PC-3 (cell line): ENCODE measurements around the gene ATF6. TPM values are rescaled to one million over a fixed set of nuclear protein-coding genes. Genes with fewer than 3 reads are reported as not detected.

Experiments
- ATAC-seq: fragments of 200-7000 bp; cut with Tn5 transposase; 2 replicates; pipeline ENCODE4 v1.9.1; 2020; ENCODE audit warnings: mild to moderate bottlenecking, moderate library complexity
- BruUV-seq: library from RNA; stranded (reverse); fragments of 400-500 nt; replicated peaks from 2 replicates; lab custom pipeline; 2021; lab: Mats Ljungman, UMichigan
- CTCF ChIA-PET: fragments of 300-600 bp; sonication (Branson Sonifier 250); formaldehyde crosslinking; loops from one replicate; lab custom pipeline; 2022; ENCODE audit warnings: antibody characterized with exemption; lab: Charles Lee
- POLR2A ChIA-PET: fragments of 300-600 bp; sonication (Branson Sonifier 250); formaldehyde crosslinking; loops from one replicate; lab custom pipeline; 2022; ENCODE audit warnings: antibody characterized with exemption; ENCODE audit not compliant: unreplicated experiment; lab: Charles Lee
- DNase-seq: peaks from one replicate; pipeline ENCODE4 v3.0.0-alpha.2; 2015
- H2AFZ ChIP-seq: fragments of 300-600 bp; sonication (generic); 2 replicates; pipeline ENCODE4 v1.6.0; 2016; ENCODE audit warnings: antibody characterized with exemption, low read length
- H3F3A ChIP-seq: fragments of 300-600 bp; sonication (generic); one replicate; pipeline ENCODE4 v1.6.0; 2017; ENCODE audit warnings: antibody characterized with exemption, low read length, control low read depth, mild to moderate bottlenecking; ENCODE audit not compliant: unreplicated experiment
- H3K27ac ChIP-seq: fragments of 300-600 bp; sonication (generic); 2 replicates; pipeline ENCODE4 v1.5.1; 2016; ENCODE audit warnings: mild to moderate bottlenecking, low read length
- H3K27me3 ChIP-seq: fragments of 300-600 bp; sonication (generic); 2 replicates; pipeline ENCODE4 v1.6.1; 2016; ENCODE audit warnings: low read length, mixed read lengths
- H3K36me3 ChIP-seq: fragments of 300-600 bp; sonication (generic); 2 replicates; pipeline ENCODE4 v1.6.1; 2016; ENCODE audit warnings: low read depth, mixed run types, low read length, mixed read lengths
- H3K4me1 ChIP-seq: fragments of 300-600 bp; sonication (generic); 2 replicates; pipeline ENCODE4 v1.5.1; 2016; ENCODE audit warnings: low read length; ENCODE audit not compliant: insufficient read depth
- H3K4me2 ChIP-seq: fragments of 300-600 bp; sonication (generic); 2 replicates; pipeline ENCODE4 v1.6.0; 2016; ENCODE audit warnings: low read length
- H3K4me3 ChIP-seq: fragments of 300-600 bp; sonication (generic); 2 replicates; pipeline ENCODE4 v1.5.1; 2016; ENCODE audit warnings: mild to moderate bottlenecking, low read length, mixed read lengths
- H3K79me2 ChIP-seq: fragments of 300-600 bp; sonication (generic); 2 replicates; pipeline ENCODE4 v1.6.1; 2017; ENCODE audit warnings: low read length, mixed read lengths
- H3K9ac ChIP-seq: fragments of 300-600 bp; sonication (generic); 2 replicates; pipeline ENCODE4 v1.6.0; 2016; ENCODE audit warnings: mild to moderate bottlenecking, low read length
- H3K9me2 ChIP-seq: fragments of 300-600 bp; sonication (generic); replicated peaks from 2 replicates; pipeline ENCODE4 v1.6.1; 2016; ENCODE audit warnings: mixed run types, low read length, mixed read lengths
- H3K9me3 ChIP-seq: fragments of 300-600 bp; sonication (generic); 2 replicates; pipeline ENCODE4 v1.6.1; 2016; ENCODE audit warnings: low read length, mixed read lengths
- H4K20me1 ChIP-seq: fragments of 300-600 bp; sonication (generic); 2 replicates; pipeline ENCODE4 v1.6.1; 2016; ENCODE audit warnings: low read length, mixed read lengths
- EZH2 ChIP-seq: fragments of 300-600 bp; sonication (generic); IDR thresholded peaks from one replicate; pipeline ENCODE4 v1.6.1; 2017; ENCODE audit warnings: antibody characterized with exemption, mild to moderate bottlenecking, low read length; ENCODE audit not compliant: unreplicated experiment
- EZH2phosphoT487 ChIP-seq: fragments of 300-600 bp; sonication (generic); IDR thresholded peaks from 2 replicates; pipeline ENCODE4 v1.6.1; 2018; ENCODE audit warnings: mild to moderate bottlenecking, antibody characterized with exemption, low read length, borderline replicate concordance
- intact Hi-C: fragments of 100-400 bp; cut with micrococcal nuclease; formaldehyde crosslinking; loops from 2 replicates; pipeline ENCODE4 v1.9.0; 2023
- total RNA-seq: library from RNA; depleted of rRNA; stranded (reverse); fragments of >200 nt; gene quantifications from 2 replicates; pipeline ENCODE4 v1.2.3, GENCODE V29; 2014
- TF ChIP-seq, protein P1 (sequence below): fragments of 300-600 bp; sonication (generic); conservative IDR thresholded peaks from 2 replicates; pipeline ENCODE4 v1.5.1; 2017; ENCODE audit warnings: antibody characterized with exemption, low read depth, mild to moderate bottlenecking, low read length

The ATF6 gene
- total RNA-seq, 1 experiment from 2014 or later: 19.7 TPM

DNA sequence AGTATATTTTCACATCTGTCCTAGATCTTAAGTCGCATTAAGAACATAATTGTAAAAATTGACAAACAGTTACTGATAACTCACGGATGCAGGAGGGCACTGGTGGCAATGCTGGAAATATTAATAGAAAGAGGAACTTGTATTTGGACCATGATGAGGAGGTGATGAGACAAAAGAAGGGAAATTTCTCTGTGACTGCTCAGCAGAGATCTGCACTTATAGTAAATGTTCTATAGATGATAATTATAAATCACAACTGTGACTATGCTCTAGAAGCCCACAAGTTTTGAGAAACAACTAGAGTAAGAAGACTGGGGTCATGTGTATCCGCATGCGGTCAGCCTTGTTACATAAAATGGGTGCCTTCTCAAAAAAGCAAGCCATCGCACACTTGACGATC, 25.2 kb upstream of the ATF6 start:
- Histone ChIP-seq H3K9ac (no peak overlapping the region), H3K9me3 (no peaks in the 10 kb centered on the region), H3K4me3 (no peak overlapping the region), H3K9me2 (no peaks in the 10 kb centered on the region), H2AFZ (peak overlapping the region; percentile 71), H3F3A (no peaks in the 10 kb centered on the region), H3K27ac (no peak overlapping the region), H4K20me1 (no peaks in the 10 kb centered on the region), H3K27me3 (no peaks in the 10 kb centered on the region), H3K4me2 (no peak overlapping the region), H3K4me1 (peaks cover 34% of the 10 kb centered on the region), H3K36me3 (no peaks in the 10 kb centered on the region), H3K79me2 (no peaks in the 10 kb centered on the region)
- ChIA-PET CTCF (interaction anchor here (1.0 to 1.1 kb wide), 2 partner anchors 14 to 254 kb away, joined by 5 to 6 read pairs; no protein-coding TSS in a partner anchor), POLR2A (no interaction called here)
- TF ChIP-seq, protein P1, sequence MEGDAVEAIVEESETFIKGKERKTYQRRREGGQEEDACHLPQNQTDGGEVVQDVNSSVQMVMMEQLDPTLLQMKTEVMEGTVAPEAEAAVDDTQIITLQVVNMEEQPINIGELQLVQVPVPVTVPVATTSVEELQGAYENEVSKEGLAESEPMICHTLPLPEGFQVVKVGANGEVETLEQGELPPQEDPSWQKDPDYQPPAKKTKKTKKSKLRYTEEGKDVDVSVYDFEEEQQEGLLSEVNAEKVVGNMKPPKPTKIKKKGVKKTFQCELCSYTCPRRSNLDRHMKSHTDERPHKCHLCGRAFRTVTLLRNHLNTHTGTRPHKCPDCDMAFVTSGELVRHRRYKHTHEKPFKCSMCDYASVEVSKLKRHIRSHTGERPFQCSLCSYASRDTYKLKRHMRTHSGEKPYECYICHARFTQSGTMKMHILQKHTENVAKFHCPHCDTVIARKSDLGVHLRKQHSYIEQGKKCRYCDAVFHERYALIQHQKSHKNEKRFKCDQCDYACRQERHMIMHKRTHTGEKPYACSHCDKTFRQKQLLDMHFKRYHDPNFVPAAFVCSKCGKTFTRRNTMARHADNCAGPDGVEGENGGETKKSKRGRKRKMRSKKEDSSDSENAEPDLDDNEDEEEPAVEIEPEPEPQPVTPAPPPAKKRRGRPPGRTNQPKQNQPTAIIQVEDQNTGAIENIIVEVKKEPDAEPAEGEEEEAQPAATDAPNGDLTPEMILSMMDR: no peak
- TF ChIP-seq EZH2: no peak
- TF ChIP-seq EZH2phosphoT487: no peak
- DNase-seq (no peak), ATAC-seq (no peak)
- no TSS peak for BruUV-seq
- intact Hi-C loops: loop anchor here (1.0 to 10.0 kb wide), 4 partner anchors 175 to 556 kb away; no protein-coding TSS in a partner anchor

DNA sequence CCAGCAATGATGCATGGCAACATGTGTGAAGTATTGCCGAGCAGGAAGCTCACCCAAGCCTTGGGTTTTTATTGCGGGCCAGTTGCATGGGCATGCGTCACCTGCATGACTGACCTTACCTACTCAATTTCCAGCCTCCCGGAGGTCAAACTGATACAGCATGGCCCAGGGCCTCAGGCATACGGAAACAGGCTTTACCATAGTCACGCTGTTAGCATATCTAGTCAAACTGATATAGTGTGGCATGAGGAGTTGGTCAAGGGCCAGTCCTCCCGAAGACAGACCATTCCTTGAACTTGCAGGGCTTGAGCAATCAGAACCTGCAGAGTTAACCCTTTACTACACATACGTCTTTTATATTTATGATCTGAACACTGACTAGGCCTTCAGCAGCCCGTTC, 22.9 kb upstream of the ATF6 start:
- H3K9me3 ChIP-seq: no peaks in the 10 kb centered on the region
- H3K9me2 ChIP-seq: no peaks in the 10 kb centered on the region
- no peak overlapping the region for H2AFZ ChIP-seq
- no peaks in the 10 kb centered on the region for H3K79me2 ChIP-seq
- H3K9ac ChIP-seq: peak overlapping the region; percentile 23; the same call in 1 of the 2 replicates
- intact Hi-C loops: loop anchor here (10.0 kb wide), 2 partner anchors 358 to 558 kb away; no protein-coding TSS in a partner anchor
- H3K4me2 ChIP-seq: no peak overlapping the region
- ChIA-PET POLR2A (no interaction called here), CTCF (interaction anchor here (1.0 kb wide), 1 partner anchor 294 kb away, joined by 6 read pairs; no protein-coding TSS in a partner anchor)
- ATAC-seq: no peak
- no TSS peak for BruUV-seq
- no peak overlapping the region for H3K4me3 ChIP-seq
- peak overlapping the region; percentile 65 for H3K27ac ChIP-seq
- peaks cover 16% of the 10 kb centered on the region for H3K4me1 ChIP-seq
- no peaks in the 10 kb centered on the region for H3F3A ChIP-seq
- DNase-seq: no peak
- no peaks in the 10 kb centered on the region for H3K27me3 ChIP-seq
- H3K36me3 ChIP-seq: no peaks in the 10 kb centered on the region
- TF ChIP-seq, protein P1: no peak
- TF ChIP-seq EZH2phosphoT487 (no peak), EZH2 (no peak)
- no peaks in the 10 kb centered on the region for H4K20me1 ChIP-seq

DNA sequence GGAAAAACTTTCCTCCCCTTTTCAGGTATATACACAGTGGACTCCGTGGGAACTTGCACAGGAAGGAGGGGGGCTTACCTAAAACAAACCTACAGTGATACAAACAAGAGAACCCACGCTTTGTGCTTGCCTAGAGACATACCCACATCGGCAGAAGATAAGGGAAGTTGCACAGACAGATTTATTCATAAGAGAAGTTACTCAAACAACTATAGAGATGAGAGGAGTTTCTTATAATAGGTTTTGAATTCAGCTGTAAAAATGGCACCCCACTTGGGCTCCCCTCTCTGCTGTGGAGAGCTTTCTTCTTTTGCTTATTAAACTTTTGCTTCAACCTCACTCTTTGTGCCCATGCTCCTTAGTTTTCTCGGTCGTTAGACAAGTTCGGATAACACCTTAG, 18.3 kb upstream of the ATF6 start:
- ChIA-PET POLR2A (no interaction called here), CTCF (interaction anchor here (0.6 kb wide), 1 partner anchor 289 kb away, joined by 3 read pairs; no protein-coding TSS in a partner anchor)
- TF ChIP-seq EZH2phosphoT487 (no peak), EZH2 (no peak)
- TF ChIP-seq, protein P1: no peak
- Histone ChIP-seq H3K4me2 (no peak overlapping the region), H3K9me3 (no peaks in the 10 kb centered on the region), H3K4me1 (peaks cover 32% of the 10 kb centered on the region), H3K9ac (no peak overlapping the region), H3K79me2 (peaks cover 28% of the 10 kb centered on the region), H2AFZ (no peak overlapping the region), H3F3A (no peaks in the 10 kb centered on the region), H3K9me2 (no peaks in the 10 kb centered on the region), H3K27me3 (no peaks in the 10 kb centered on the region), H3K27ac (no peak overlapping the region), H3K4me3 (no peak overlapping the region), H3K36me3 (peaks cover 17% of the 10 kb centered on the region), H4K20me1 (peaks cover 14% of the 10 kb centered on the region)
- DNase-seq: no peak
- ATAC-seq: no peak
- BruUV-seq: no TSS peak
- intact Hi-C loops: loop anchor here (10.0 kb wide), 2 partner anchors 363 to 563 kb away; no protein-coding TSS in a partner anchor
